ENCODE measurements around the gene BIVM. TPM values are rescaled to one million over a fixed set of nuclear protein-coding genes. Genes with fewer than 3 reads are reported as not detected.

The BIVM gene
- total and polyA plus RNA-seq, 2 experiments from 2014 or later, result 3.2 to 4.2 TPM

GRCh38 chr13:102825400-102825799 lies 26.5 kb downstream of the BIVM start (continued):
- TF ChIP-seq REST (IDR thresholded peaks at IDR 0.05; ENCODE audit: unreplicated experiment) (no peak), ZNF331 (CRISPR knock-in tag; IDR thresholded peaks at IDR 0.05; ENCODE audit: low read depth) (no peak), ZNF462 (CRISPR knock-in tag; IDR thresholded peaks at IDR 0.05) (no peak), ZNF114 (CRISPR knock-in tag; IDR thresholded peaks at IDR 0.05) (no peak), NANOG (IDR thresholded peaks at IDR 0.05; ENCODE audit: borderline replicate concordance) (no peak)
